Astrocyte (in vitro differentiated cells and primary cell): ENCODE measurements around the gene CD52. TPM values are rescaled to one million over a fixed set of nuclear protein-coding genes. Genes with fewer than 3 reads are reported as not detected.

ENCODE experiments used
- DNase-seq: peaks from one replicate; pipeline ENCODE4 v3.0.0-alpha.2; 2010; ENCODE audit warnings: low read depth
- FAIRE-seq: peaks from 2 replicates; lab custom pipeline; 2011; peaks lifted over from hg19 to GRCh38; lab: Jason Lieb, UNC
- H2AFZ ChIP-seq: 2 replicates; pipeline ENCODE4 v1.6.0; 2012; ENCODE audit warnings: low read depth, low read length, inconsistent platforms
- H3K27ac ChIP-seq: 2 replicates; pipeline ENCODE4 v1.5.1; 2011; ENCODE audit warnings: low read depth, low read length, inconsistent platforms
- H3K27me3 ChIP-seq: 2 replicates; pipeline ENCODE4 v1.6.0; 2011; ENCODE audit warnings: low read length, inconsistent platforms; ENCODE audit not compliant: insufficient read depth
- H3K36me3 ChIP-seq: 2 replicates; pipeline ENCODE4 v1.5.1; 2011; ENCODE audit warnings: low read length, inconsistent platforms; ENCODE audit not compliant: insufficient read depth
- H3K4me1 ChIP-seq: 2 replicates; pipeline ENCODE4 v1.5.1; 2011; ENCODE audit warnings: low read length, inconsistent platforms; ENCODE audit not compliant: insufficient read depth
- H3K4me2 ChIP-seq: 2 replicates; pipeline ENCODE4 v1.6.0; 2012; ENCODE audit warnings: low read length, inconsistent platforms
- H3K4me3 ChIP-seq: 2 replicates; pipeline ENCODE4 v1.5.1; 2011; ENCODE audit warnings: low read depth, mild to moderate bottlenecking, low read length, inconsistent platforms; ENCODE audit not compliant: insufficient read depth
- H3K79me2 ChIP-seq: 2 replicates; pipeline ENCODE4 v1.6.0; 2012; ENCODE audit warnings: mild to moderate bottlenecking, low read length, inconsistent platforms; ENCODE audit not compliant: insufficient read depth
- H3K9ac ChIP-seq: 2 replicates; pipeline ENCODE4 v1.6.0; 2012; ENCODE audit warnings: mild to moderate bottlenecking, low read length, inconsistent platforms
- H3K9me3 ChIP-seq: 2 replicates; pipeline ENCODE4 v1.5.1; 2012; ENCODE audit warnings: low read depth, mild to moderate bottlenecking, low read length, inconsistent platforms; ENCODE audit not compliant: insufficient read depth
- H4K20me1 ChIP-seq: 2 replicates; pipeline ENCODE4 v1.6.0; 2012; ENCODE audit warnings: low read length, inconsistent platforms; ENCODE audit not compliant: insufficient read depth
- H3K27ac Mint-ChIP-seq: one replicate; pipeline ENCODE4 v1.8.0; 2021; ENCODE audit warnings: mild to moderate bottlenecking, mixed read lengths; ENCODE audit not compliant: unreplicated experiment
- H3K27me3 Mint-ChIP-seq: one replicate; pipeline ENCODE4 v1.8.0; 2021; ENCODE audit warnings: low read depth, mixed read lengths; ENCODE audit not compliant: unreplicated experiment
- H3K36me3 Mint-ChIP-seq: one replicate; pipeline ENCODE4 v1.8.0; 2021; ENCODE audit warnings: low read depth, mixed read lengths; ENCODE audit not compliant: unreplicated experiment
- H3K4me1 Mint-ChIP-seq: one replicate; pipeline ENCODE4 v1.8.0; 2021; ENCODE audit warnings: low read depth, mixed read lengths; ENCODE audit not compliant: unreplicated experiment
- H3K4me3 Mint-ChIP-seq: one replicate; pipeline ENCODE4 v1.8.0; 2021; ENCODE audit warnings: mild to moderate bottlenecking, moderate library complexity, mixed read lengths; ENCODE audit not compliant: unreplicated experiment
- H3K9me3 Mint-ChIP-seq: one replicate; pipeline ENCODE4 v1.8.0; 2021; ENCODE audit warnings: mild to moderate bottlenecking, mixed read lengths; ENCODE audit not compliant: unreplicated experiment
- EZH2 ChIP-seq: IDR thresholded peaks from 2 replicates; pipeline ENCODE4 v1.6.1; 2012; ENCODE audit warnings: mild to moderate bottlenecking, low read length, inconsistent platforms; ENCODE audit not compliant: insufficient read depth
- total RNA-seq: library from RNA; stranded (reverse); gene quantifications from 2 replicates; pipeline ENCODE4 v1.2.1, GENCODE V29; 2021
- TF ChIP-seq, protein P1 (sequence below): IDR thresholded peaks from 2 replicates; pipeline ENCODE4 v1.5.1; 2011; ENCODE audit warnings: low read depth, mild to moderate bottlenecking, inconsistent platforms, low read length, moderate library complexity; ENCODE audit not compliant: insufficient read depth

Gene CD52
- total RNA-seq, 1 donor from 2014 or later, result not detected

DNA sequence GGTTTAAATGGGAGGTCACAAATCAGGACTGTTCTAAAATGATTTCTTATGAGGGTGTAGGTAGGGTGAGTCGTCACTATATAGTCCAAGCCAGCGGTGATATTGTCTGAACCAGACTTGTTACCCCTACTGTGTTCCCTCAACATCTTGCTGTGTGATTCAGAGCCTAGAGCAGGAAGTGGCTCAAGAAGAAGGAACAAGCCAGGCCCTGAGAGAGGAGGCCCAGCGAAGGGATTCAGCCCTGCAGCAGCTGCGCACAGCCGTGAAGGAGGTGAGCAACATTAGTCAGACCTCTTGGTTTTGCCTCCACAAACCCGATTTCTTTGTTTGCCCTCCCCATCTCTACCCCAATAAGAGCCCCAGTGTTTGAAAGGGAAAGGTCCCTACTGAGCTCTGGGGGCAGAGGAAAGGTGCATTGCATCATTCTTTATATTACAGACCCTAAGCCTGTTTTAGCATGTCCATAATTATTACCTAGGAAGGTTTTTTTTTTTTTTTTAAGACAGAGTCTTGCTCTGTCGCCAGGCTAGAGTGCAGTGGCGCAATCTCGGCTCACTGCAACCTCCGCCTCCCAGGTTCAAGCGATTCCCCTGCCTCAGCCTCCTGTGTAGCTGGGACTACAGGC lies 42.8 kb upstream of the CD52 start:
- TF ChIP-seq EZH2, result no peak
- TF ChIP-seq, protein P1, sequence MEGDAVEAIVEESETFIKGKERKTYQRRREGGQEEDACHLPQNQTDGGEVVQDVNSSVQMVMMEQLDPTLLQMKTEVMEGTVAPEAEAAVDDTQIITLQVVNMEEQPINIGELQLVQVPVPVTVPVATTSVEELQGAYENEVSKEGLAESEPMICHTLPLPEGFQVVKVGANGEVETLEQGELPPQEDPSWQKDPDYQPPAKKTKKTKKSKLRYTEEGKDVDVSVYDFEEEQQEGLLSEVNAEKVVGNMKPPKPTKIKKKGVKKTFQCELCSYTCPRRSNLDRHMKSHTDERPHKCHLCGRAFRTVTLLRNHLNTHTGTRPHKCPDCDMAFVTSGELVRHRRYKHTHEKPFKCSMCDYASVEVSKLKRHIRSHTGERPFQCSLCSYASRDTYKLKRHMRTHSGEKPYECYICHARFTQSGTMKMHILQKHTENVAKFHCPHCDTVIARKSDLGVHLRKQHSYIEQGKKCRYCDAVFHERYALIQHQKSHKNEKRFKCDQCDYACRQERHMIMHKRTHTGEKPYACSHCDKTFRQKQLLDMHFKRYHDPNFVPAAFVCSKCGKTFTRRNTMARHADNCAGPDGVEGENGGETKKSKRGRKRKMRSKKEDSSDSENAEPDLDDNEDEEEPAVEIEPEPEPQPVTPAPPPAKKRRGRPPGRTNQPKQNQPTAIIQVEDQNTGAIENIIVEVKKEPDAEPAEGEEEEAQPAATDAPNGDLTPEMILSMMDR, result no peak
- Histone ChIP-seq H3K27me3 (no peaks in the 10 kb centered on the region), H3K79me2 (peaks cover 9% of the 10 kb centered on the region), H3K4me2 (peak overlapping the region; percentile 9), H3K9ac (no peak overlapping the region), H3K36me3 (peaks cover 23% of the 10 kb centered on the region), H3K9me3 (no peaks in the 10 kb centered on the region), H4K20me1 (no peaks in the 10 kb centered on the region), H2AFZ (peak overlapping the region; percentile 9), H3K27ac (peak overlapping the region; percentile 74), H3K4me1 (peaks cover 50% of the 10 kb centered on the region), H3K4me3 (no peak overlapping the region)
- Mint-ChIP-seq H3K27me3 (no peaks in the 10 kb centered on the region), H3K4me3 (peak overlapping the region; percentile 41), H3K4me1 (peaks cover 42% of the 10 kb centered on the region), H3K9me3 (peaks cover 4% of the 10 kb centered on the region), H3K27ac (peak overlapping the region; percentile 68), H3K36me3 (peaks cover 26% of the 10 kb centered on the region)
- FAIRE-seq (no peak), DNase-seq (peak; percentile 43)

DNA sequence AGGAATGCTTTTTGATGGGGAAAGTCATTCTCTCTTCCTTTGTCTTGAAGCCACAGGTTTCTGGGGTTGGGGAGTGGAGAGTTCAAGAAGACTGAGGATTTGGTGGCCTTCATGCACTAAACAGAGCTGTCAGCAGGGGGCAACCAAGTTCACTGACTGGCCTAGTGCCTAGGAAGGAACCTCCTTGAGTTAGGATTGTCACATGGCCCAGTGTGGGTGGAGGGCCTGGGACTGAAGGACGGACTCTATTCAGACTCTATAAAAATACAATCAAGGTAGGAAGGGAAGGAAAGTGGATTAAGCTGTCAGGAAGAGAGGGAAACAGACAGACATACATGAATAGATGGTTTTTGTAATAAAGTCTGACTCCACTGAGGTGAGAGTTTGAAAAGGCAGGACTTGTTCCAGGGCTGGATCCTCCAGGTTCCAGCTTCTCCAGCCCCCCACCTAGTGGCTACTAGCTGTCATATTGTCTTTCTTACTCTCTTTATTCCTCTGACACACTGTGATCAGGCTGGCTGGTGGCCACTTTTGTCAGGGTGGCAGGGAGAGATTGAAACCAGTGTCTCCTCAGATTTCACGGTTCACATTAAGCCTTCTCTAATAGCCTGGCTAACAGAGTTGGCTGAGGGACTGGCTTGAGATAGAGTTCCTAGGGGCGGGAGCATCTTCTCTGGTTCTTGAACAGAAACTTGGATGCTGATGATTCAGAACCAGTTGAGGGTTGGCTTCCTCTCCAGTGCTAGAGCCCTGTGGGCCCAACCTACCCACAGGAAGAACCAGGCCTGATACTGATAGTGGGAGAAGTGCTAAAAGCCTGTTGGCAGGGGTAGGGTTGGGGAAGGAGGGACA lies 42.0 kb upstream of the CD52 start:
- Mint-ChIP-seq H3K27me3 (no peaks in the 10 kb centered on the region), H3K36me3 (peaks cover 20% of the 10 kb centered on the region), H3K4me3 (peak overlapping the region; percentile 42), H3K9me3 (no peaks in the 10 kb centered on the region), H3K4me1 (peaks cover 45% of the 10 kb centered on the region), H3K27ac (peak overlapping the region; percentile 79)
- no peaks in the 10 kb centered on the region for H3K9me3 ChIP-seq
- H3K4me3 ChIP-seq, result no peak overlapping the region
- peaks cover 8% of the 10 kb centered on the region for H4K20me1 ChIP-seq
- DNase-seq (peak; percentile 96), FAIRE-seq (peak; percentile 66)
- peaks cover 17% of the 10 kb centered on the region for H3K36me3 ChIP-seq
- H3K4me2 ChIP-seq, result peak overlapping the region; percentile 77
- H3K27ac ChIP-seq, result peak overlapping the region; percentile 74
- H3K4me1 ChIP-seq, result peaks cover 50% of the 10 kb centered on the region
- H3K27me3 ChIP-seq, result no peaks in the 10 kb centered on the region
- H3K79me2 ChIP-seq, result peaks cover 18% of the 10 kb centered on the region
- H2AFZ ChIP-seq, result peak overlapping the region; percentile 39
- TF ChIP-seq, protein P1, result peak; percentile 63
- no peak for TF ChIP-seq EZH2
- peak overlapping the region; percentile 58 for H3K9ac ChIP-seq
